DMS153 (cell line): ENCODE data around the gene TFB2M.

ENCODE experiments used
- DNase-seq: peaks from one replicate; lab custom pipeline; 2025; lab: John Stamatoyannopoulos, UW

The TFB2M gene

DNA sequence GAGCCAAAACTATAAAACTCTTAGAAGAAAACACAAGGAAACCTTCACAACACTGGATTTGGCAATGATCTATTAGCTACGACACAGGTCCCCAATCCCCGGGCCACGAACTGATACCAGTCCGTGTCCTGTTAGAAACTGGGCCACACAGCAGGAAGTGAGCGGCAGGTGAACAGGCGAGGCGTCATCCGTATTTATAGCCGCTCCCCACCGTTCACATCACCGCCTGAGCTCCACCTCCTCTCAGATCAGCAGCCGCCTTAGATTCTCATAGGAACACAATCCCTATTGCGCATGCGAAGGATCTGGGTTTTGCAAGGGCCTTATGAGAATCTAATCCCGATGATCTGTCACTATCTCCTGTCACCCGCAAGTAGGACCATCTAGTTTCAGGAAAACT, 11.9 kb downstream of the TFB2M start:
- no peak for DNase-seq

- no peak for DNase-seq
These were observed 14.0 kb downstream of the TFB2M start for GRCh38 chr1:246552110-246552509.

GRCh38 chr1:246550402-246550801, 15.7 kb downstream of the TFB2M start:
- no peak for DNase-seq

GRCh38 chr1:246549665-246550064, 16.4 kb downstream of the TFB2M start:
- no peak for DNase-seq

DNA sequence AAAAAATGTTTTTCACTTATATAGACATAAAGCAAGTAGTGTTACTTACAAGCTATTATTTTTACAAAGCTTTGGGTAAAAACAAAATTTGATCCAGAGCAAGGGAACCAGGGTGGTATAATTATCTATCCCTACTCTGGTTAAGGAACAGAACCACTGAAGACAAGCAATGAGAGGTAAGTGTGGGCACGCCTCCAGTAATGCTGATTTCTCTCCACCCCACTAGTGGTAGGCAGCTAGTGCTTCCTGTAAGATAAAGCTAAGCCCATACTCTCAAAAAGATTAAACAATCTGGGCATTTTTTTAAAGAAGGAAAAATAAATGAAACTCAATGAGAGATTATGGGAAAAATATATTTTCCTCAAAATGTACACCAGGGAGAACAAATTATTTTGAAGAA, 22.1 kb downstream of the TFB2M start:
- DNase-seq, result no peak

GRCh38 chr1:246540738-246541491, 25.1 kb downstream of the TFB2M start:
- no peak for DNase-seq

GRCh38 chr1:246537887-246538286, 28.2 kb downstream of the TFB2M start:
- DNase-seq, result peak; percentile 63

DNA sequence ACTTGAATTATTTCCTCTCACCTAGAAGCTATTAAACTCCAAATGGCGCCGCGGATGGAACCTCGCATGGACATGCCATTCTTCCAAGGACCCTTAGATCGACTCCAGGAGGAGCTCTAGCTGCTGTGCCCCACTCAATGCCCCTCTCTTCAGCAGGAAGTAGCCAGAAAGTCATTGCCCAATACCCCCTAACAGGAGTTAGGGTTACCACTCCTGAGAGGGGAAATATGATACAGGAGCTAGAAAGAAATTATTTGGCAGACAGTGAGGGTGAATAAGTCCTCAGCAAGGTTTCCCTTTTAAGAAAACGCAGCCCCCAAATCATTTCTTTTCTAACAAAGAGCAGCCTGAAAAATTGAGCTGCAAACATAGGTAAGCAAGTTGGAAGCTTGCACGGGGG, 28.6 kb downstream of the TFB2M start:
- DNase-seq, result no peak

GRCh38 chr1:246534114-246534513, 31.9 kb downstream of the TFB2M start:
- no peak for DNase-seq

DNA sequence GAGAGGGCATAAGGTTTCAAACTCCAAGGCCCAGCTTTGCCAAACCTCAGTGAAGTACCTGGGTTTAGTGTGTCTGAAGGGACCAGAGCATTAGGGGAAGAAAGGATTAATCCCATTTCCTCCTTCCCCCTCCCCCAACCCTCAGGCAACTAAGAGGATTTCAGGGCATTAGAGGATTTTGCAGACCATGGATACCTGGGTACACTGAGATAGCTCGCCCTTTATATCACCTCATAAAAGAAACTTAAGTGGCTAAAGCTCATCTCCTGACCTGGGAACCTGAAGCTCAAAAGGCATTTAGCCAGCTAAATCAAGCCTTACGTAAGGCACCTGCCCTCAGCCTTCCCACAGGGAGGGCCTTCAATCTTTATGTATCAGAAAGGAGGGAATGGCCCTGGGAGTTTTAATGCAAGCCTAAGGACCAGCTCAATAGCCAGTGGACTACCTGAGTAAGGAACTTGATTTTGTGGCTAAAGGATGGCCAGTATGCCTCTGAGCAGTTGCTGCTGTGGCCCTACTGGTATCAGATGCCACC, 32.6 kb downstream of the TFB2M start:
- DNase-seq, result no peak

GRCh38 chr1:246532519-246532918, 33.5 kb downstream of the TFB2M start:
- no peak for DNase-seq

DNA sequence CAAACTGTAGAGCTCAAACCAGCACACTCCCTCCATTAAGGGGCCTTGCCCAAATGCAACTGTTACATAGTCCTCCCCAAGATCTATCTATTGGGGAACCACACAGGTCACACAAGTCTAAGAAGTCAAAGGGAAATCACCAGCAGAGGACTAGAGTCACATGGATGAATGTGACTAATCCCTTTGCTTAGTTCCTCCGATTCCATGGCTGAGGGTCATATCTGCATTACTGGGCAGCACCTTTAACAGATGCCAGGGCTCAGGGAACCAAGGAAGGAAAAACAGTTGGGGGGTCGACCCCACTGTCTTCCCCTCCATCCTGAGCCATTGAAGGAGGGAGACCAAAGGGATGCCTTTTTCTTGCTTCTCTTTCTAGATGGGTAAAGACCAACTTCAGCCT, 35.6 kb downstream of the TFB2M start:
- no peak for DNase-seq

DNA sequence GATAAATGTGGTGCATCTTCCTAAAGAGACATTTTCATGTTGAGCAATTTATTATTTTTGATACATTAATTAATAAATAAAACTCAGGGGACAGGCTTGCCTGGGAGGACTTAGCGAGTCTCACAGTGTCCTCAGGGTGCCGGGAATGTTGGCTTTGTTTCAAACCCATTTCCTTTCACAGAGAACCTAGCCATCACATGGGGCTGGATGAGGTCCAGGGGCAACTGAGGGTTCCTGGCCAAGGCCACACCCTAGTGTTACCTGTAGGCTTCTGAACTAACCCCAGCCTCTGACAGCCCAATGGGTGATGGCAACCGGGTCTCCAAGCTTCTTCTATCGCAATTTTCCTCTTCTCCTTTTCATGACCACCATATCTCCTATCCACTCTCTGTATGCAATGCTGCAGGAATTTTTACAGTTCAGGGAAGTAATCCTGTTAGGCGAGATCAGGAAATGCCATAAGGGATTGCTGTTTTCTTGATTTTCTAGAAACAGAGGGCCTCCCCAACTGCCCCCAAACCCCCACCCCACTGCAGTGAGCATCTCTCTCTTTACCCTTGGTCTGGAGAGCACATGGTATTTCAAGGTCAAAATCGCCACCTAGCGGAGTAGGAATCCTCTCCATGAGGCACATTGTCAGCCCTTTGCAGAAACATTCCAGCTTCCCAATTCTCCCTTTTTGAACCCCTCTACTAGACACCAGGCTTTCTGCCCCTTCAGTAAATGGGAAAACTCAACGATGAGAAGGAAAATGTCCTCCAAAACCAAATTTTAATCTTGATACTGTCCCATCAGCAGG, 36.9 kb downstream of the TFB2M start:
- DNase-seq, result no peak

DNA sequence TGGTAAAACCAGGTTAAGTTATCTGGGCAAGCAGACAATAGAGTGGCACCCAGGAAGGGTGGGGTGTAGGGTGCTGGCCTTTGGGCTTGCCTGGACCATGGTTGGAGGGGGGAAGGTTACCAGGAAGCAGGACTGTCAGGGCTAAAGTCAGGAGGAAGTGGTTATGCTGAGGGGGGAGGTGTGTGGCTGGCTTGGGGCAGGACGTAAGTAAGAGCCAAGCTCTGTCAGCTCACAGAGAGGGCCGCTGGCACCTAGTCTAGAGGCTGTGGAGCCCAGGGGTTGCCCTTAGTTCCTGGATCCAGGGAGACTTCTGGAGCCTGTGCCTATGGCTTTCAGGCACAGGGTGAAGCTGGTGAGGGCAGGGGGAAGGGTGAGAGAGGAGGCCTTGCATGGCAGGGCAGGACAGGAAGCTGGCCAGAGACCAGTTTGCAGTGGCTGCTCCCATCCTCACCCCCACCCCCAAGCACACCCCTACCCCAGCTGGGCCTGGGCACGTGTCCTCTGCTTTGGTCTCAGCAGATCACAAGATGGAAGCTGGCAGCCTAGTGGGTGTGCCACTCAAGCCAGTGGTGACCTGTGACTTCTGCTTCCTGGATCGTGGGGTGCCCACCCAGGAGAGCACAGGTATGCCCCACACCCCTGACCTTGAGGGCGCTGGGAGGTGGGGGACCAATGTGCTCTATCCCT, 38.5 kb downstream of the TFB2M start:
- DNase-seq, result no peak

- no peak for DNase-seq
These were observed 39.1 kb downstream of the TFB2M start for GRCh38 chr1:246526915-246527314.

GRCh38 chr1:246526380-246526779, 39.7 kb downstream of the TFB2M start:
- no peak for DNase-seq

DNA sequence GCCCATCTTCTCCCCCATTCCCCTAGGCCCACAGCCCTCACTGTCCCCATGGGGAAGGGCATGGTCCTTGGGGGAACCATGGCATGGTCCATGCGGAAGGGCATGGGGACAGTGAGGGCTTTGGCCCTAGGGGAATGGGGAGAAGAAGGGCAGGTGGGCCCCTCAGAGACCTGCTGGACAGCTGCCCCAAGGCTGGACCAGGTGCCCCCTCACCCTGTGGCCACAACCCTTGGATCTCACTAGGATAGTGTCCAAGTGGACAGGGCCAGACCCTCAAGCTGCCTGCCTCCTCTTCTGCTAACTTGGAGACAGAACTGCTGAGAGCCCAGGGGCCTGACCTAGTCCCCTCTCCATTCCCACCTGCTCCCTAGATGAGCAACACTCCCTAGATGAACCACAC, 46.5 kb downstream of the TFB2M start:
- no peak for DNase-seq

DNA sequence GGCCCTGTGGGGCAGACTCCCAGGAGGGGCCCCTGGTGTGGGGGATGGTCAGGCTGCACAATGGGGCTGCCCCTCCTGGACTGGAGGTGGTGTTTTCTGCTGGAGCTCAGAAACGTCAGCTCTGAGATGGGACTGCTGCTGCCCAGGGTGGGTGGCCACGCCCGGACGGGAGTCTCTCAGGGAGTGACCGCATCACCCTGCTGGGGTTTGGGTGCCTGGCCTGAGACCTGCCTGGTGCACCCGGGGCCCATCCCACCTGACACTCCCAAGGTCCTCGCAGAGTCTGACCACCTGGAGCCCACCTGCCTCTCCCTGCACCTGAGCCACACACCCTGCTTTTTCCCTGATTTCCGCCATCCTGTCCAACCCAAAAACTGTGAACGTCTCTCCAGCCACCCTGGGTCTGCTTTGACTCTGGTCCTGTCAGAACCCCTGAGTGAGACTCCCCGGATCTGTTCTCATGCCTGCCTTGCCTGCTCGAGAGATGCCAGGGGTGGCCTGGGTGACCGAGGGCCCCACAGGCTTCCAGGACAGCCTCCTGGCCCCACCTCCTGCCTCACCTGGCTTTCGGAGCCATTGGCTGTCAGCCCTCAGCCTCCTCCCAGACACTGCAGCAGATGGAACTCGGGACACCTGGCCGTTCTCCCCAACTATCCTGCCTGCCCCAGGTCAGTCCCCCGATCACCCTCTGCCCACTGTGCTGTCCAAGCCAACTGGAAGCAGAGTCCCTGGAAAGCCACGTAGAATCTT, 47.4 kb downstream of the TFB2M start:
- DNase-seq, result no peak

- no peak for DNase-seq
These were observed 48.7 kb downstream of the TFB2M start for GRCh38 chr1:246517391-246517790.

- DNase-seq, result no peak
These were observed 49.9 kb downstream of the TFB2M start for GRCh38 chr1:246516126-246516525.

DNA sequence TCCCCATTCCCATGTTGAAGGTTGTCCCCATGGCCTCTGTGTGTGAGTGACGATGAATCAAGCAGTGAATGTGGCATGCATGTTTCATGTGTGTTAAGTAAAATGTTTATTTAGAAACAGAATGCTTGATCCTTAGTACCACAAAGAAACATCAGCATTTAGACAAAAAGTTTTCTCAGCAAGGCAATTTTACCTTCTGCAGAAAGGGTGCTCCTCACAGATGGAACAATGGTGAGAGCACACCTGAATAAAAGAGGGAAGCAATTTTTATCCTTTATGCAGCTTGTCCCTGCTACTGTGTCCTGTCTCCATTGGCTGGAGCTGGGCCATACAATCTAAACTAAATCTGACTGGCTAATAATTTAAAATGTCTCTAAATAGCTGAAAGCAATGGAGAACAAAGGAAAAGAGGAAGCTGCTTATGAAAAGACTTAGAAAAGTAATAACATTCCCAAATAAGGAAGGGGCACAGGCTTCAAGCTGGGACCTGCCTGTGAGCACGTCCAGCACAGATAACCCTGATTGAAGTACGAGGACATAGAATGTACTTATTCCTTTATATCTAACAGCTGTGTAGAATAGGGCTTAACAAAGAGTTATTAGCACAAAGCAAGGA, 50.6 kb downstream of the TFB2M start:
- DNase-seq, result no peak
